GM12874 (cell line): ENCODE measurements around the gene CPN2.

Source experiments
- TF ChIP-seq, protein P1 (sequence below): IDR thresholded peaks from 2 replicates; pipeline ENCODE4 v1.5.1; 2011; ENCODE audit warnings: low read depth, mild to moderate bottlenecking, control low read depth, low read length, moderate library complexity; ENCODE audit not compliant: insufficient read depth

Gene CPN2

DNA sequence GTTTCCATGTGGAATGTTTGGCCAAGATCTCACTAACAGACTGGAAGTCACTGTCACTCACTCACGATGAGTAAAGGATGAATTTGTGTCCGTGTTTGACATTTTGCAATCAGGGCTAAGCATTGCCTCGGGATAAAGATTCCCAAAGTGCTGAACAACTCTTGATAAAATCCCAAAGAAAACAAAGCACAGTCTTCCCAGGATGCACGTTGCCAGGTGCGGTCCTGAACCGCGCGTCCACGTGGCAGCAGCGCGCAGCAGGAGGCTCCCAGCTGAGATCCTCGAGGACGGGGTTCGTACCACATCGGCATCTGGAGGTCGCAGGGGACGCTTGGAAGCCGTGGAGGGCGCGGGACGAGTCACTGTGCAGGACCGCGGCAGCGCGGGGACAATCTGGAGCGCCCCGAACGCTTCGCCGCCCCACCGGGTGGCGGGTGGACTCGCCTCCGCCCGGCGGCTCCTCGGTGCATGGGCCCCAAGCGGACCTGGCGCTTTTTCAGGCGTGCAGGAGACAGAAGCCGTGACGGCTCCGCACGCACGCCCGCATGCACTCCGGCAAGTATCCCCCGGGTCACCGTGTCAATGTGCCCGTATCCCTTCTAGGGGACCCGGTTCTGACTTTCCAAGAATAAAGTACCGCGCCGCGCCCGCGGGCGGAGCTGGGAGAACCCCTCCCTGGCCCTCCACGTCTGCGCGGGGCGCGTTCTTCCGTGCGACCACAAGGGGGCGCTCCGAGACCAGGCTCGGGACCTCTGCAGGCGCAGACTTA, 17.7 kb downstream of the CPN2 start:
- TF ChIP-seq, protein P1, sequence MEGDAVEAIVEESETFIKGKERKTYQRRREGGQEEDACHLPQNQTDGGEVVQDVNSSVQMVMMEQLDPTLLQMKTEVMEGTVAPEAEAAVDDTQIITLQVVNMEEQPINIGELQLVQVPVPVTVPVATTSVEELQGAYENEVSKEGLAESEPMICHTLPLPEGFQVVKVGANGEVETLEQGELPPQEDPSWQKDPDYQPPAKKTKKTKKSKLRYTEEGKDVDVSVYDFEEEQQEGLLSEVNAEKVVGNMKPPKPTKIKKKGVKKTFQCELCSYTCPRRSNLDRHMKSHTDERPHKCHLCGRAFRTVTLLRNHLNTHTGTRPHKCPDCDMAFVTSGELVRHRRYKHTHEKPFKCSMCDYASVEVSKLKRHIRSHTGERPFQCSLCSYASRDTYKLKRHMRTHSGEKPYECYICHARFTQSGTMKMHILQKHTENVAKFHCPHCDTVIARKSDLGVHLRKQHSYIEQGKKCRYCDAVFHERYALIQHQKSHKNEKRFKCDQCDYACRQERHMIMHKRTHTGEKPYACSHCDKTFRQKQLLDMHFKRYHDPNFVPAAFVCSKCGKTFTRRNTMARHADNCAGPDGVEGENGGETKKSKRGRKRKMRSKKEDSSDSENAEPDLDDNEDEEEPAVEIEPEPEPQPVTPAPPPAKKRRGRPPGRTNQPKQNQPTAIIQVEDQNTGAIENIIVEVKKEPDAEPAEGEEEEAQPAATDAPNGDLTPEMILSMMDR = peak; percentile 97

DNA sequence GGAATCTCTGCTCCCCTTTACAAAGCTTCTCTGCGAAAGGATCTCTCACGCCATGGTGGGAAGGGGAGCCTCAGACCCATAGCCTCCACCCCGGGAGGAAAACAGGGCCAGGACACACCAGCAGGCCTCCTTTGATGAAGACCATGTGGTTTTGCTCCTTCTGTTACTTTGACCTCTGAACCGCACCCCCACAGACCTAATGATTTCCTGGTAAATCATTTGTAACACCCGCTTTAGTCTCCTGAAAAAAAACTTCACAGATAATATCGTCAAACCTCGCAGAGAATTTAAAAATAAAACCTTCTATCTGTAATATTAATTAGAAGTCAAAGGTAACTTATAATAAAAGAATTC, 18.3 kb downstream of the CPN2 start:
- TF ChIP-seq, protein P1 = no peak

GRCh38 chr3:194330579-194330978, 20.5 kb downstream of the CPN2 start:
- TF ChIP-seq, protein P1 = no peak

DNA sequence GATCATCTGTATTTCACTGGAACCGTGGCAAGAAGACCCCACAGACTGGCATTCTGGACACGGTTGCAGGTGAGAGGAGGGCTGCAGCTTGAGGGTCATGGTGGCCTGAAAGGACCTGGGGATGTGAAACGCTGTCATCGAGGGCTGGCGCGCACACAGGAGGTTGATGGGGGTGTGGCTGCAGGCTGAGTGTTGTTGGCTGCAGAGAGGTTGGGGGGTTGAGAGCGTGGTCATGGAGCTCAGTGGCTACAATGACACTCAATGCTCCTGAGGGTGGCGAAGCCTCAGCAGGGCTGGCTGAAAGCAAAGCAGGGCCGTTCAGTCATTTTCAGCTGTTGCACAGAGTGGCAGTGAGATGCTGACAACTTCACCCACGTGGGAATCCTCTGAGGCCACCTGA, 21.0 kb downstream of the CPN2 start:
- TF ChIP-seq, protein P1 = no peak

GRCh38 chr3:194329583-194329965, 21.6 kb downstream of the CPN2 start:
- TF ChIP-seq, protein P1 = no peak

DNA sequence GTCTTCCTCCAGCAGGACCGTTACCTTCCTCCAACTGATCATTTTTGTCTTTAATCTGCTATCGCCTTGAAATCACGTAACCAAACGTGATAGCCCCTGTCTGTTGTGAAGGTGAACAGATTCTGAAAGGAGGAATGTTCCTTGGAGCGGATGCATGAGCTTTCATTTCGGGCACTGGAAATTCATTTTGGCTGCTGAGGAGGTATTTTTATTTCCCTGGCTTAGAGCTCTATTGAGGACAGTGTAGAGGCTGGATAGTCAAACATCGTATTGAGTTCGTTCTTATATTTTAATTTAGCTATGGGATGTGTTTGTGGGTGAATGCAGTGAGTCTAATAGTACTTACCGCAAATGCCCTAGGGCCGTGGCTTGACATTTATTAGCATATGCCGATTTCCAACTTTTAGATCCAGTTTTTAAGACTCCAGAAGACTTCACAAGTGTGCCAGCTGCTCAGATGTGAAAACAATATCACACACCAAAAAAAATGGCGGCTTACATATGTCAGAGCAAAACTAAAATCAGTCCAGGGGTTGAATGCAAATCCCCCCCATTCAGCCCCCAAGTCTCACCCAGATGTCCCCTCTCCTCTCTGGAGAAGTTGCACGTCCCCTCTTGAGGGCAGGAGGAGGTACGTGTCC, 22.1 kb downstream of the CPN2 start:
- TF ChIP-seq, protein P1 = no peak

GRCh38 chr3:194328053-194328657, 23.0 kb downstream of the CPN2 start:
- TF ChIP-seq, protein P1 = no peak
